ENCODE measurements around the gene SENP1. TPM values are rescaled to one million over a fixed set of nuclear protein-coding genes. Genes with fewer than 3 reads are reported as not detected.

The SENP1 gene
- total and polyA plus RNA-seq, 8 donors, result 13.3 to 28.0 (median 24.6) TPM

GRCh38 chr12:48045965-48046518, 59.8 kb downstream of the SENP1 start:
- intact Hi-C loops (cut with DNase I), result no loop called here
- Histone ChIP-seq H3K9me3 (no peaks in the 10 kb centered on the region), H3K4me1 (no peaks in the 10 kb centered on the region), H3K27me3 (no peaks in the 10 kb centered on the region), H3K4me3 (no peak overlapping the region), H3K36me3 (peaks cover 3 to 80% of the 10 kb centered on the region in 2 donors), H3K27ac (no peak overlapping the region)
- no peak for TF ChIP-seq CTCF (IDR thresholded peaks at IDR 0.05)
- ATAC-seq (no peak), DNase-seq (no peak)

- TF ChIP-seq CTCF (IDR thresholded peaks at IDR 0.05), result no peak
- ATAC-seq (no peak), DNase-seq (no peak)
- no peaks in the 10 kb centered on the region for H3K4me1 ChIP-seq
- H3K4me3 ChIP-seq, result no peak overlapping the region
- no peaks in the 10 kb centered on the region for H3K27me3 ChIP-seq
- no peak overlapping the region for H3K27ac ChIP-seq
- peaks cover 3 to 80% of the 10 kb centered on the region in 2 donors for H3K36me3 ChIP-seq
- intact Hi-C loops (cut with DNase I), result no loop called here
- no peaks in the 10 kb centered on the region for H3K9me3 ChIP-seq
These were observed 60.6 kb downstream of the SENP1 start for GRCh38 chr12:48045061-48045846.

GRCh38 chr12:48044396-48044795, 61.5 kb downstream of the SENP1 start:
- no peak for ATAC-seq
- H3K4me3 ChIP-seq, result no peak overlapping the region
- TF ChIP-seq CTCF (IDR thresholded peaks at IDR 0.05), result no peak
- DNase-seq, result no peak
- H3K4me1 ChIP-seq, result no peaks in the 10 kb centered on the region
- intact Hi-C loops (cut with DNase I), result no loop called here
- H3K9me3 ChIP-seq, result no peaks in the 10 kb centered on the region
- peaks cover 3 to 72% of the 10 kb centered on the region in 2 donors for H3K36me3 ChIP-seq
- no peaks in the 10 kb centered on the region for H3K27me3 ChIP-seq
- no peak overlapping the region for H3K27ac ChIP-seq

GRCh38 chr12:48043771-48044170, 62.1 kb downstream of the SENP1 start:
- intact Hi-C loops (cut with DNase I), result no loop called here
- no peak overlapping the region for H3K27ac ChIP-seq
- ATAC-seq, result no peak
- H3K4me3 ChIP-seq, result no peak overlapping the region
- no peaks in the 10 kb centered on the region for H3K4me1 ChIP-seq
- peaks cover 3 to 66% of the 10 kb centered on the region in 2 donors for H3K36me3 ChIP-seq
- no peaks in the 10 kb centered on the region for H3K27me3 ChIP-seq
- DNase-seq, result no peak
- TF ChIP-seq CTCF (IDR thresholded peaks at IDR 0.05), result no peak
- no peaks in the 10 kb centered on the region for H3K9me3 ChIP-seq

GRCh38 chr12:48041591-48042423, 64.1 kb downstream of the SENP1 start:
- intact Hi-C loops (cut with DNase I), result no loop called here
- no peak overlapping the region for H3K27ac ChIP-seq
- no peaks in the 10 kb centered on the region for H3K27me3 ChIP-seq
- H3K4me1 ChIP-seq, result no peaks in the 10 kb centered on the region
- no peak for TF ChIP-seq CTCF (IDR thresholded peaks at IDR 0.05)
- DNase-seq (no peak), ATAC-seq (no peak)
- H3K4me3 ChIP-seq, result no peak overlapping the region
- H3K9me3 ChIP-seq, result no peaks in the 10 kb centered on the region
- peaks cover 0 to 47% of the 10 kb centered on the region in 2 donors for H3K36me3 ChIP-seq
